GM23248 (cell line): ENCODE data around the gene SETBP1.

Experiments
- EZH2 ChIP-seq: fragments of 200-600 bp; sonication (generic); IDR thresholded peaks from 2 replicates; pipeline ENCODE4 v1.6.1; 2018; ENCODE audit warnings: antibody characterized with exemption, mild to moderate bottlenecking; ENCODE audit not compliant: insufficient read depth, poor library complexity, severe bottlenecking
- EZH2phosphoT487 ChIP-seq: fragments of 200-600 bp; sonication (generic); IDR thresholded peaks from 2 replicates; pipeline ENCODE4 v1.6.1; 2018; ENCODE audit warnings: antibody characterized with exemption, moderate library complexity, mild to moderate bottlenecking, low read depth; ENCODE audit not compliant: insufficient read depth

DNA sequence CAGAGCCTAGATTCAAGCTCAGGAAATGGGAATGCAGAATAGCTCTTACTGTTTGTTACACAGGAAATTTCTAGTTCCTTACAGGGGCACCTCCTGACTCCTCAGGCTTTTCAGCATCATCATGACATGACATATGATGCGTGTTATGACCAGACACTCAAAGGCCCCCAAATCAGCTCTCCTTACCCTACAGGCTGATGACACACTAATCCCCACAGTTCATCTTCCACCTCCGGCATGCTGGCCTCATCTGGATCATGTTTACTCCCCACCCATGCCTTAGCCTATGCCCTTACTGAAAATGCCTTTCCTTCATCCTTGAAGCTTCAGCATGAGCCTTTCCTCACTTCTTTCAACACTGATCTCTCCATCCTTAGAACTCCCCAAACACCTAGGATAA lies 356.9 kb downstream of the SETBP1 start:
- TF ChIP-seq EZH2 (no peak), EZH2phosphoT487 (no peak)
